ENCODE data around the gene MTERF1. TPM values are rescaled to one million over a fixed set of nuclear protein-coding genes. Genes with fewer than 3 reads are reported as not detected.
"Not testable (repeated sequence)": the region's sequence is repeated elsewhere in the genome, so short reads cannot be mapped to it uniquely, and the experiment has no call there.

Gene MTERF1, protein sequence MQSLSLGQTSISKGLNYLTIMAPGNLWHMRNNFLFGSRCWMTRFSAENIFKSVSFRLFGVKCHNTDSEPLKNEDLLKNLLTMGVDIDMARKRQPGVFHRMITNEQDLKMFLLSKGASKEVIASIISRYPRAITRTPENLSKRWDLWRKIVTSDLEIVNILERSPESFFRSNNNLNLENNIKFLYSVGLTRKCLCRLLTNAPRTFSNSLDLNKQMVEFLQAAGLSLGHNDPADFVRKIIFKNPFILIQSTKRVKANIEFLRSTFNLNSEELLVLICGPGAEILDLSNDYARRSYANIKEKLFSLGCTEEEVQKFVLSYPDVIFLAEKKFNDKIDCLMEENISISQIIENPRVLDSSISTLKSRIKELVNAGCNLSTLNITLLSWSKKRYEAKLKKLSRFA
- 14.1 and 28.6 TPM in 2 replicates for total RNA-seq

DNA sequence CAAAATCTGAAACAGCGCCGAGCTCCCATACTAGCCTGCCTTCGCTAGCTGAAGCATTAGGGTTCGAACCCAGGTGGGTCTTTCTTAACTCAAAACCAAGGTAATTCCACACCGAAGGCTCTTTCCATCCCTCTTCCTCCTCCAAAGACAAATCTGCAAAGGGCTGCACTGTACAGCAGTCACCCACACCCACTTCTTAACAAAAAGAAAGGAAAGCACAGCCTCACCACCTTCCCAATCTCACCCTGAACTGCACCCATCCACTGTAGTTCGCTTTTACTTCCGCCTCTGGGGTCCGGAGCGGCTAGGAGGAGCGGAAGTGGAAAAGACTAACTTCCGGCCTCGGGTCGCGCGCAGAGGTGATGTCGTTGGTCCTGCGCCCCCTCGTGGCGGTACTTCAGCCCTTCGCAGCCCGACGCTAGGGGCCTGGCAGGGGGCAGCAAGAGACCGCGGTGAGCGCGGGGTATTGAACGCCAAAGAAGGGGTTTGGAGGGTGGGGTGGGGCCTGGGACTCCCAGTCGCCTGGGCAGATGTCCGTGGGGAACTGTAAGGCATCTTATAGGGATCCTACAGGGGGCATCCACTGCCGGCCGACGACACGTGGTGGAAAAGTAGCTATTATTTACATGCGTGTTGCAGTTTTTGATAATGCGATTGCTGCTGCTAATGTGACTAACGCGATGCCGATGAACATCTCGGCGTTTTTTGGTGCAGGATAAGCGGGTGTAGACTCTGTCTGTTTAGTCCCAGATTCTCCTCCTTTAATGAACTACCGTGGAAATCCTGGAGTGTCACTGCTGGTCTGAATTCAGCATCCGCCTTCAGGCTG lies at the start of gene MTERF1:
MTERF1 (minus strand) TSS at position 290 of the 829 bp plus-strand sequence. CDS start 619 bp downstream, outside the sequence.
- DNase-seq (ENCODE audit: low read depth), result peak; percentile 74

DNA sequence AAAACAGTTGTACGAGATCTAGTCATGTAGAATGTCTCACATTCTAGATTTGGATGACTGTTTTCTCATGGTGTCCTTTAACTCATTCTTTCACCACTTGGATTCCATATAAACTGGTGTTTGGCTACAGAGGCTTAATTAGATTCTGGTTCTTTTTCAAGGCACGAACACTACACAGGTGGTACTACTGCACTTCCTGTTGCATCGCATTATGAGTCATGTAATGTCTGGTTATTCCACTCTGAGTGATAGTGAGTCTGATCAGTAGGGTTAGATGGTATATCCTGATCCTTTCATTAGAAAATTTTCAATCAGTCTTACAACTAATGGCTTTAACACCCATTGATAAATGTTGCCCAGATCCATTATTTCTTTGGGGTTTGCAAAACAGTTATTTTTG lies 49.0 kb upstream of the MTERF1 start:
- peak; percentile 41 for DNase-seq (ENCODE audit: low read depth)

DNA sequence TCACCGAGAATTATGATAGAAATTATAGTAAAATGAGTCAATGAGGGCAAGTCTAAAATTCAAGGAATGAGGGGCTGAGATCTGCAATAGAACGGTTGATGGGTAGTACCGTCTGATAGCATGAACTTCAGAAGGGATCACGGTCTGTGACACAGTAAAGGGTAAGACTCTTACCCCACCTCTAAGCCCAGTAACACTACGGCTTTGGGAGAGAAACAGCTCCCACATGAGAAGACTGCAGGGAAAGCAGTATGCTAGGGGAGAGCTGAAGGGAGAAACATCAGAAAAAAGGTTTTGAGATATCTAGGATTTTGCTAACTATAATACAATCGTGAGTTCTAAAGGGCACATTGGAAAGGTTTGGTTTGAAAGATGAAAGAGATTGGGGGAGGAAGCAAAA lies 47.4 kb upstream of the MTERF1 start:
- no peak for DNase-seq (ENCODE audit: low read depth)

DNA sequence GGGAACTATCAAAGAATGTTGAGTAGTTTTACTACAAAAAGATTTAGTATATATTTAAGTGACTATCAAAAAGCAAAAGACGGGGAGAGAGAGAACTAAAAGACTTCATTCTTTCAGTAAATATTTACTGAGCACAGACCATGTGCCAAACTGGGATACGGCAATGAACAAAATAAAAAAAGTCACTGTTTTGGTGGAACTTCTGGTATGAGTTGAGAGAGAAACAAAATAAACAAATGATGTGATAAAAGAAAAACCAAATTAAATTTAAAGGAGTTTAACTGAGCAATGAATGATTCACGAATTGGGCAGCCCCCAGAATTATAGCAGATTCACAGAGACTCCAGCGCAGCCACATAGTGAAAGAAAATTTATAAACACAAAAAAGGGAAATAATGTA lies 42.4 kb upstream of the MTERF1 start:
- DNase-seq (ENCODE audit: low read depth), result no peak

DNA sequence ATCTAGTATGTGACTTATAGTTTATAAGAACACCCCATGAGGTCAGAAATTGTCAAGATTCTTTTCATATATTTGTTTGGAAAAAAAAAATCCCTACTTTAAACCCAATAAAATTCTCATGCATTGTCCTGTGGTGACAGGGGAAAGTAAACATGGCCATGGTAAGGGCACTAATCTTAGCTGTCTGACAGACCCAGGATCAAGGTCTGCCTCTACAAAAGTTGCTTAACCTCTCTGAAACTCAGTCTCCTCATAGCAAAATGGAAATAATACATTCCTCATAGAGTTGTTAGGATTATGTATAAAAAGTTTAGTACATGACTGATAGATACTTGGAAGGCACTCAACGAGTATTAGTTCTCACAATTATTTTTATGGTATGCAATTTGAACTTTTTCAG lies 37.9 kb upstream of the MTERF1 start:
- no peak for DNase-seq (ENCODE audit: low read depth)

DNA sequence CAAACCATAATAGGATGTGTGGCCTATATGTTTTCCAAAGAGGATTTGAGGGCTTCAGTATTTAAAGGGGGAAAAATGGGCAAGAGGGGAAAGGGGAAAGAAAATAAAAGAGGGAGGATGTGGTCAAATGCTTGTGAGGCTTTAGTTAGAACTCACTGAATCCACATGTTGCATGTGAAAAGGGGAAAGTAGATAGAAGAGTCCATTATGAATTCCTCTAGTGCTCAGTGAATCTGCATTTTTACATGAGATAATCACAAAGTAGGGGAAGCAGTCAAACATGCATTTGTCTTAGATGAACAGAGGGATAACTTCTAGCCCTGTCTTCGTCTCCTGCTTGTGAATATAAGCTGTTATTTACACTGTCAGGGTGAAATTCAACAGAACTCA lies 35.5 kb upstream of the MTERF1 start:
- no peak for DNase-seq (ENCODE audit: low read depth)

DNA sequence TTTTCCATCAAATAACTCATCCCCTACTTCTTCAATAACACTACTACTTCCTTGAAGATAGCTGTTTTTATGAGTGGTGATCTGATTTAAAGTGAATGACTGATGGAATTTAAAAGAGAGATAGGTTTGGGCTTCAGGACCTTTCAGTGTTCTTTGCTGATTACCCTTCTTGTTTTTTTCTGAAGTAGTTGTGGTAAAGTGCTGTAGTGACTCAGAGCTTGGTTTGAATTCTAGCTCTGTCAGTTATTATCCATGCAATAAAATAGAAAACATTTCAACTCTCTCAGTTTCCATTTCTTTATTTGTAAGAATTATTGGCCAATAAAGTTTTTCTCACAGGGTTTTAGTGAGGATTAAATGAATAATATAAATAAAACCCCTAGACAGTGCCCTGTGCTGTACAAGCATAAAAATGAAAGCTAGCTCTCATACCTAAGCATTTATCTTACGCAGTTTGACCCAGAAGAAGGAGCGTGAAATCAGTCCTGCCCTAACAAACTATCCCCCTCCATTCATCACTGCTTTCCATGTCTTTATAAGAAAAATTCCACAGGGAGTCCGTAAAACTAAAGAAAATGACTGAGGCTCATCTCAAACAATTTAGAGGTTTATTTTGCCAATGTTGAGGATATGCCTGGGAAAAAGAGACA lies 35.0 kb upstream of the MTERF1 start:
- DNase-seq (ENCODE audit: low read depth), result peak; percentile 35

DNA sequence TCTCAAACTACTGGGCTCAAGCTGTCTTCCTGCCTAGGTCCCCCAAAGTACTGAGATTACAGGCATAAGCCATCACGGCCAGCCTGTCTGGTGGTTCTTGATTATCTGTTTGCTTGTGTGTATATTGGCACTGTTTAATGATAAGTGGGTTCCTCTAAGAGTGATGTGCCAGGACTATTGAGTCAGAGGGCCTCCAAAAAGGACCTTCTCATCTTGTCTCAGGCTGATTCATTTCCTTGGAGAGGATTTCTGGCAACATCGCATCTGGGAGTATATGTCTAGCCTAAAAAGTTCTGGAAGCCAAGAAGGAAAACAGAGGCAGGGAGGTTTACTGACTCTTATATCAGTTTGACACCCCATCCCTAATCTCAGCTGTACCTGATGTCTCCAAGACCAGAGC lies 33.1 kb upstream of the MTERF1 start:
- DNase-seq (ENCODE audit: low read depth), result no peak

DNA sequence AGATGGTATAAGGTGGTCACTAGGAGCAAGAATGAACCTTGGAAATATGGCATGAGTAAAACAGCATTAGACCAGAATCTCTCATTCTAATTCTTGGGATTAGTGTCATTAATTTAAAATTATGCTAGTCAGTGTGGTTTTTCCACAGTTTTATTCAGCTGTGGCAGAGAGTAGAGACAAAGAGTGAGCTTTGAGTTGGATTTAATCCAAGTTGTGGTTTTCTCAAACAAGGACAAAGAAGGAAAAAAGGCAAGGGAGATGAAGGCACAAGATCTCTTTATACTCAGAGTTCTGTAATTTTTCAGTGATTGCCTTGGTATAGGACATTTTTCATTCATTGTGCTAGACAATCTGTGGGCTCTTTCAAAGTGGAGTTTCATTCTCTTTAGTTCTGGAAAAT lies 32.0 kb upstream of the MTERF1 start:
- DNase-seq (ENCODE audit: low read depth), result peak; percentile 49

DNA sequence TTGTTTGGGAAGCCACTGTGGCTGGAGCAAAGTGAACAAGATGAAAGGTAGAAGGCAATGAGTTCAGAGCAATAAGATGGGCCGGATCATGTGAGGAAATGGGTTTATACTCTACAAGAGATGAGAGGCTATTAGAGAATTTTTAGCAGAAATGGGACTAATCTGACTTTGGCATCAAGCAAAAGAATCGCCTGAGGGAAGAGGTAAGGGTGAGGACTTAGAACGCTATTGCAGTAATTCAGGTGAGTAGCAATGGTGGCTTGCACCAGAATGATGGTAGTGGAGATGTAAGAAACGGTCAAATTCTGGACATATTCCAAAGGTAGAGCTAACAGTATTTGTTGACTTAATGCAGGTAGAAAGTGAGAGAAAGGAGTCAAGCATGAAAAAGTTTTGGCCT lies 30.6 kb upstream of the MTERF1 start:
- DNase-seq (ENCODE audit: low read depth), result no peak

DNA sequence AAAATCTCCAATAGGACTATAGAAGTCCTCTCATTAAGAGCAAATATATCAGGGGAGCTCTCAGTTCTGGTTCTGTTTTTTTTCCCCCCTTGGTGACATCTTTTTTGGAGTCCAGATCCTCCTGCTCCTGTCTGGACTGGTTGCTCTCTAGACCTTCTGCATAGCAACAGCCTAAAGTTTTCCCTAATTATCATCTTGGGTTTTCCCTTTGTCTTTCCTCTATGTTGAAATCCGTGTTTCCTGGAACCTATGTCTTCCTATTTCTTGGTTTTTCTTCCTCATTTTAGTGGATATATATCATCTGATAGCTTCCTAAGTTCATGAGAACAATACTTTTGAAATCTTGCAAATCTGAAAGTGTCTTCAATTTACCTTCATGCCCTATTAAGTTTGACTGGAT lies 29.7 kb upstream of the MTERF1 start:
- no peak for DNase-seq (ENCODE audit: low read depth)

DNA sequence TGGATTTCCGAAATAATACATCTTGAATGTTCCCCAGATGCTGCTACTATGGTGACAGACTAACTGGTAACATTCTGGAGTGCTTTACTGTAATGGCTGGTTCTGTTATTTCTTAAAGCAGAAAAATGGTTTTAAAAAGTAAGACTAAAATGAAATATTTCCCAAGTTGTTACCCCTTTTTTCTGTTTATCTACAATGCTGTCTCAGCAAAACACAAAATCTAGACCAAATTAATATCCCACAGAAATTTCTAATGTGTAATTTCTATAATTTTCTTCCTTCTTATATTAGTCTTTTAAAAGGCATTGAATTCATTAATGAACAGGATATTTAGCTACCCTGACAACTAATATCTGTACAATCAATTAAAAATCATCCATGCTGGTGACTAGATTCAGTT lies 19.1 kb upstream of the MTERF1 start:
- no peak for DNase-seq (ENCODE audit: low read depth)

DNA sequence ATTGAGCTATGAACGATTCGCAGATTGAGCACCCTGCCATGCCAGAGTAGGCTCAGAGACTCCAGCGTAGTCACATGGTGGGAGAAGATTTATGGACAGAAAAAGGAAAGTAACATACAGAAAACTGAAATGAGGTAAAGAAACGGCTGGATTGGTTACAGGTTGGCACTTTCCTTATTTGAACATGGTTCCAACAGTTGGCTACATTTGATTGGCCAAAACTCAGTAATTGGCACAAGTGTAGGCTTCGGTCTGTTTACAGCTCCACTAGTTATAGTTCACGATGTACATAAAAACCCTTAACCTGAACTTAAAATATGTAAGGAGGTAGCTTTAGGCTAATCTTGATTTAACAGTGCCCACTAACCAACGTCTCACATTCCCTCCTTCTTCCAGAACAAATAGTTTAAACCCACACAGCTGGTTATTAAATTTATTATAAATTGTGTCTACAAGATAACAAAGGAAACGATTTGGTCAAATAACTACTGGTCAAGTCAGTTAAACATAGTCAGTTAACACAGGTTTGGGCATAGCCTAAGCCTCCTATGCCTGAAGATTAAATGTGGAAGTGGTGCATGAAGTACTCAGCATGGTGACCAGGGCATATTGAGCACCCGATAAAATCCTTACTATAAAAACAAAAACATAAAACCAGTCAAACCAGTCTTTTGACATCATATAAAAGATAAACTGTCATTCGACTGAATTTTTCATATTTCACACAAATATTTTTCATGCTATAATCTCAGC lies 17.9 kb upstream of the MTERF1 start:
- no peak for DNase-seq (ENCODE audit: low read depth)

DNA sequence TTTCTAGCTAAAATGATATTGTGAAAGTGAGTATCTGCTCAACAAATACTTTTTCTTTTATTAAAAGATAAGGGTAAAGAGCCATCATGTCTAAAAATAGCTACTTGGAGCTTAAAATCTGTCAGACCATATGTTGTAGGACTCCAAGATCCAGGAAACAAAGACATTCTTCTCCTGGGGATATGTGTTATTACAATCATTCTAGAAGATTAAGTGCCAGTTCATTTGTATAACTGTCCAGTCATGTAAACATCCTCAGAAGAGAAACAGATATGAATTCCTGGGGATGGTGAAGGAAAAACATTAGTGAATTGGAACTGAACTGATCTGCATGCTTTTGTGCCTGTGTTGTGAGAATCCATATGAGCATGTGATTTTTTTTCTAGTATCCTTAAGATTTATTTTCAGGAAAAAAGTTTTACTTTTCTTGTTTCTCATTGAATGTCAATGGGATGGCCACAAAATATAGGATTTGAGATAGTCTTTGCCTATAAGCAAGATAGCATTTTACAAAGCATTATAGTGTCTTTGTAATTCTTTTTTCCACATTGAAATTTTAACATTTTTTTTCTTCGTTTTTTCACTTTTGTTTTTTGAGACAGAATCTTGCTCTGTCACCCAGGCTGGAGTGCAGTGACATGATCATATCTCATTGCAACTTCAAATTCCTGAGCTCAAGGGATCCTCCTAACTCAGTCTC lies 14.4 kb upstream of the MTERF1 start:
- no peak for DNase-seq (ENCODE audit: low read depth)

DNA sequence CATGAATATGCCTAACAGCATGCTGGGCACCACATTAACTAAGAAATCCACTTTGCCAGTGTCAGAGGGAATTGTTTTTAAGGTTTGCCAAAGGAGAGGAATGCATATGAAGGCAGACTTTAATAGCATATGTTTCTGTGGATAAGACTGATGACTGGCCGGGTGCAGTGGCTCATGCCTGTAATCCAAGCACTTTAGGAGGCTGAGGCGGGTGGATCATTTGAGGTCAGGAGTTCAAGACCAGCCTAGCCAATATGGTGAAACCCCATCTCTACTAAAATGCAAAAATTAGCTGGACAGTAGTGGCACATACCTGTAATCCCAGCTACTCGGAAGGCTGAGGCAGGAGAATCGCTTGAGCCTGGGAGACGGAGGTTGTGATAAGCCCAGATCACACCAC lies 13.2 kb upstream of the MTERF1 start:
- DNase-seq (ENCODE audit: low read depth), result not testable (repeated sequence)

DNA sequence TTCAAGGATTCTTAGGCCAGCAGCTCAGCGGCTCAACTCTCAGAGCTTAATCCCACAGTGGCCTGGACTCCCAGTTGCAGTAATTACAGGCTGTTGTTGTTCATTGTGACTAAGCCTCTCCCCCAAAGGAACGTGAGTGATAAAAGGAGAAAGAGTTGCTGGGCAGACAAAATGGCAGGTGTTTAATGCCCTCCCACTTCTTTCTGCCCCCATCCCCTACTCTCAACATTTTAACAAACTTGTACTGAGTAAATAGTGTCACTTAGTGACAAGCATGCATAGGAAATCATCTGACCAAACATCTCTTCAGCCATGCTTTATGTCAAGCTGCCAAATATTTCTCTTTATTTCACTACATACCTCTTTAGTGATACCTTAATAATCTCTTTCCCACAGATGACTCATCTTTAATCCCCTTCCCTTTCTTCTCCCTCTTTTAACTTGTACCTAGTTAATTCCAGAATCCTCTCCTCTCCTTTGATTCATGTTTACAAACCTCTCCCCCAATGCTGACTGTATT lies 12.4 kb upstream of the MTERF1 start:
- peak; percentile 11 for DNase-seq (ENCODE audit: low read depth)

DNA sequence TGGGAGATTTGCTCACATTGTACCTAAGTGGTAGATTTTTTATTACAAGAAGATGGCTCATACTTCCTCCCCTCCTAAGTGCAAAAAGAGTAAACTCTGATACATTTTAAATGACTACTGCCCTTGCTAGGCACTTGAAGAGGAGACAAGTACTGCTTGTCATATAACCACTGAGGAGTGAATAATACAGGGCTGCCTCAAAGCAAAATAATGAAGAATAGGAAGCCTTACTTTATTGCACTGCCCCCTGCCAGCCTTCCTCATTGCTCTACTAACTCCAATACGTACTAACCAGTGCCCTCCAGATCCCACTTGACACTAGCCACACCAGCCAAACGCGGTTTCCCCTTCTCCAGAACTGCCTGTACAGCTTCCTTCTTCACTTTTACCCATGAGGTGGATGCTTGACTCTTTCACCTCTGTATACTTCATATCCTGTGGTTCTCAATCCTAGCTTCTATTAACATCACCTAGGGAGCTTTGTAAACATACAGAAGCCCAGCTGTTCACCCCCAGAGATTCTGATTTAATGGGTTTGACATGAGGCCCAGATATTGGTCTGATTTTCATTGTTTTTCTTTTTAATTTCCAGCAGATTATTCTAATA lies 11.7 kb upstream of the MTERF1 start:
- no peak for DNase-seq (ENCODE audit: low read depth)

DNA sequence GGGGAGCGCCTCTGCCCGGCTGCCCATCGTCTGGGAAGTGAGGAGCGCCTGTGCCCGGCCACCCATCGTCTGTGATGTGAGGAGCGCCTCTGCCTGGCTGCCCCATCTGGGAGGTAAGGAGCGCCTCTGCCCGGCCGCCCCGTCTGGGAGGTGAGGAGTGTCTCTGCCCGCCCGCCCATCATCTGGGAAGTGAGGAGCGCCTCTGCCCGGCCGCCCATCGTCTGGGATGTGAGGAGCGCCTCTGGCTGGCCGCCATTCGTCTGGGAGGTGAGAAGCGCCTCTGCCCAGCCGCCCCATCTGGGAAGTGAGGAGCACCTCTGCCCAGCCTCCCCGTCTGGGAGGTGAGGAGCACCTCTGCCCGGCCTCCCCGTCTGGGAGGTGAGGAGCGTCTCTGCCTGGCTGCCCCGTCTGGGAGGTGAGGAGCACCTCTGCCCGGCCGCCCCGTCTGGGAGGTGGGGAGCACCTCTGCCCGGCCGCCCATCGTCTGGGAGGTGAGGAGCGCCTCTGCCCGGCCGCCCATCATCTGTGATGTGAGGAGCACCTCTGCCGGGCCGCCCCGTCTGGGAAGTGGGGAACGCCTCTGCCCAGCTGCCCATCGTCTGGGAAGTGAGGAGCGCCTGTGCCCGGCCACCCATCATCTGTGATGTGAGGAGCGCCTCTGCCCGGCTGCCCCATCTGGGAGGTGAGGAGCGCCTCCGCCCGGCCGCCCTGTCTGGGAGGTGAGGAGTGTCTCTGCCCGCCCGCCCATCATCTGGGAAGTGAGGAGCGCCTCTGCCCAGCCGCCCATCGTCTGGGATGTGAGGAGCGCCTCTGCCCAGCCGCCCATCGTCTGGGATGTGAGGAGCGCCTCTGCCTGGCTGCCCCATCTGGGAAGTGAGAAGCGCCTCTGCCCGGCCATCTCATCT lies 8.0 kb upstream of the MTERF1 start:
- not testable (repeated sequence) for DNase-seq (ENCODE audit: low read depth)
